Astrocyte (in vitro differentiated cells and primary cell): ENCODE results near the gene TTPAL.

ENCODE experiments used
- CTCF ChIP-seq: IDR thresholded peaks from 2 replicates; pipeline ENCODE4 v1.5.1; 2011; ENCODE audit warnings: low read depth, mild to moderate bottlenecking, inconsistent platforms, low read length, moderate library complexity; ENCODE audit not compliant: insufficient read depth
- EZH2 ChIP-seq: IDR thresholded peaks from 2 replicates; pipeline ENCODE4 v1.6.1; 2012; ENCODE audit warnings: mild to moderate bottlenecking, low read length, inconsistent platforms; ENCODE audit not compliant: insufficient read depth

- TF ChIP-seq CTCF (no peak), EZH2 (no peak)
Measured at GRCh38 chr20:44497761-44498160, 22.1 kb downstream of the TTPAL start.
